H1 (cell line): ENCODE results near the gene MEF2A. TPM values are rescaled to one million over a fixed set of nuclear protein-coding genes. Genes with fewer than 3 reads are reported as not detected.

Experiments used
- E2F6 ChIP-seq: IDR thresholded peaks from 2 replicates; pipeline ENCODE4 v1.6.1; 2012; ENCODE audit warnings: inconsistent platforms
- HDAC2 ChIP-seq, 2 experiments: fragments of 300-600 bp in 1 of 2; sonication (generic) in 1 of 2; IDR thresholded peaks; 2 replicates each; pipeline ENCODE4 v1.6.1; 2011 to 2012; ENCODE audit warnings: low read depth in 2 of 2, low read length in 2 of 2, mild to moderate bottlenecking in 2 of 2, moderate library complexity in 2 of 2, borderline replicate concordance in 1 of 2, inconsistent platforms in 1 of 2
- MAFK ChIP-seq: IDR thresholded peaks from 2 replicates; pipeline ENCODE4 v1.6.1; 2012; ENCODE audit warnings: low read depth, mild to moderate bottlenecking, improper control_type of control experiment, low read length
- polyA plus RNA-seq, 7 experiments: library from polyadenylated mRNA; depleted of rRNA in 3 of 7; stranded (reverse) in 5 of 7; unstranded in 2 of 7; fragments of >200 nt in 5 of 7; fragments of 200-250 nt in 2 of 7; gene quantifications; 1 replicate in 5 of 7; 2 replicates in 1 of 7; 4 replicates in 1 of 7; pipeline versions ENCODE4 v1.2.1 to v1.2.3, GENCODE V29; 2011 to 2013; ENCODE audit warnings: missing spikeins in 2 of 7, mixed read lengths in 2 of 7
- total RNA-seq: library from RNA; stranded (reverse); fragmentation: NEBNext Ultra II Directional; extraction: Animal tissue kit (Norgen Biotek cat#: 25700); gene quantifications from 2 replicates; pipeline ENCODE4 v1.2.1, GENCODE V29; 2021

MEF2A gene
- total and polyA plus RNA-seq, 2 of the 8 experiments (the other 6 are each of a cell fraction or from before 2014, with no cell fraction given): 15.6 to 22.5 TPM

- TF ChIP-seq HDAC2 (IDR thresholded peaks at IDR 0.05; ENCODE audit: borderline replicate concordance in 1 of 2, low read depth in 2 of 2, low read length in 2 of 2): no peak
- TF ChIP-seq E2F6: no peak
- TF ChIP-seq MAFK: no peak
Observed at GRCh38 chr15:99634576-99634975, 68.8 kb downstream of the MEF2A start (continued).
